Measurements from ENCODE around the gene ENDOD1. TPM values are rescaled to one million over a fixed set of nuclear protein-coding genes. Genes with fewer than 3 reads are reported as not detected.

ENDOD1 gene
- total RNA-seq, 1 experiment from 2014 or later: 32.1 TPM

GRCh38 chr11:95152876-95153856 is 63.5 kb downstream of the ENDOD1 start:
- no TSS peak for BruUV-seq (replicated peaks)
- peak overlapping the region; percentile 51 for H2AFZ ChIP-seq (ENCODE audit: low read length)
- H3K4me2 ChIP-seq (ENCODE audit: low read length): peak overlapping the region; percentile 83
- DNase-seq (no peak), ATAC-seq (no peak)
- H3K36me3 ChIP-seq (ENCODE audit: low read depth, low read length): no peaks in the 10 kb centered on the region
- peak overlapping the region; percentile 50 for H3K4me3 ChIP-seq (ENCODE audit: low read length)
- no peaks in the 10 kb centered on the region for H3K9me3 ChIP-seq (ENCODE audit: low read length)
- intact Hi-C loops (cut with micrococcal nuclease): loop anchor here (1.0 to 5.0 kb wide), 3 partner anchors 611 to 1273 kb away; no protein-coding TSS in a partner anchor
- no peak overlapping the region for H3K9ac ChIP-seq (ENCODE audit: low read length)
- H3K27me3 ChIP-seq (ENCODE audit: low read length): no peaks in the 10 kb centered on the region
- H3K9me2 ChIP-seq (replicated peaks; ENCODE audit: low read length): no peaks in the 10 kb centered on the region
- H4K20me1 ChIP-seq (ENCODE audit: low read length): no peaks in the 10 kb centered on the region
- H3K27ac ChIP-seq (ENCODE audit: low read length): no peak overlapping the region
- H3K79me2 ChIP-seq (ENCODE audit: low read length): no peaks in the 10 kb centered on the region
- TF ChIP-seq EZH2 (IDR thresholded peaks at IDR 0.05; ENCODE audit: low read length, unreplicated experiment) (no peak), CTCF (conservative IDR thresholded peaks at IDR 0.05; ENCODE audit: low read depth, low read length) (no peak), EZH2phosphoT487 (IDR thresholded peaks at IDR 0.05; ENCODE audit: borderline replicate concordance, low read length) (no peak)
- ChIA-PET CTCF (interaction anchor here (1.5 to 1.7 kb wide), 2 partner anchors 86 to 552 kb away, joined by 10 to 16 read pairs; partner anchors contain the start of gene SRSF8), POLR2A (ENCODE audit: unreplicated experiment) (no interaction called here)
- peaks cover 26% of the 10 kb centered on the region for H3K4me1 ChIP-seq (ENCODE audit: insufficient read depth, low read length)
- H3F3A ChIP-seq (ENCODE audit: low read length, unreplicated experiment): no peaks in the 10 kb centered on the region

DNA sequence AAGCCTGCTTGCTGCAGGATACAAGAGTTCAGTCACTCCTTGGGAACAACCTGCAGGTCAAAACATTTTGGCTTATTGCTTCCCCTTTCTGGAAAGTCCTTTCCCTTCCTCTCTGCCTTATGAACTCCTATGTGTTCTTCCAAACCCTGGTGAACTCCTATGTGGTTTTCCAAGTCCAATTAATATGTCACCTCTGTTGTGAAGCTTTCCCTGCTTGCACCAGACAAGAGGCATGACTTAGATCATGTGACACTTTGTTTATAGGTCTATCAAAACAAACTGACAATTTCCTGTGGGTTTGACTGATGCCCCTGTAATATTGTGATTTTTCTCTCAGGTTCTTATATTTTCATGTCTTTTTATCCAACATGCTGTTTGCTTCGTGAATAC is 64.2 kb downstream of the ENDOD1 start:
- H3K4me1 ChIP-seq (ENCODE audit: insufficient read depth, low read length): peaks cover 23% of the 10 kb centered on the region
- H3K9ac ChIP-seq (ENCODE audit: low read length): no peak overlapping the region
- no TSS peak for BruUV-seq (replicated peaks)
- no peaks in the 10 kb centered on the region for H3K79me2 ChIP-seq (ENCODE audit: low read length)
- no peaks in the 10 kb centered on the region for H4K20me1 ChIP-seq (ENCODE audit: low read length)
- no peak overlapping the region for H3K27ac ChIP-seq (ENCODE audit: low read length)
- H3K4me2 ChIP-seq (ENCODE audit: low read length): no peak overlapping the region
- DNase-seq: no peak
- ATAC-seq: no peak
- H3K9me3 ChIP-seq (ENCODE audit: low read length): no peaks in the 10 kb centered on the region
- H3K4me3 ChIP-seq (ENCODE audit: low read length): no peak overlapping the region
- ChIA-PET POLR2A (ENCODE audit: unreplicated experiment) (no interaction called here), CTCF (interaction anchor here (1.0 to 1.5 kb wide), 2 partner anchors 552 to 1271 kb away, joined by 4 to 26 read pairs; no protein-coding TSS in a partner anchor)
- no peaks in the 10 kb centered on the region for H3F3A ChIP-seq (ENCODE audit: low read length, unreplicated experiment)
- no peaks in the 10 kb centered on the region for H3K27me3 ChIP-seq (ENCODE audit: low read length)
- H2AFZ ChIP-seq (ENCODE audit: low read length): no peak overlapping the region
- intact Hi-C loops (cut with micrococcal nuclease): loop anchor here (5.0 kb wide), 1 partner anchor 678 kb away; no protein-coding TSS in a partner anchor
- no peaks in the 10 kb centered on the region for H3K36me3 ChIP-seq (ENCODE audit: low read depth, low read length)
- TF ChIP-seq CTCF (conservative IDR thresholded peaks at IDR 0.05; ENCODE audit: low read depth, low read length) (no peak), EZH2phosphoT487 (IDR thresholded peaks at IDR 0.05; ENCODE audit: borderline replicate concordance, low read length) (no peak), EZH2 (IDR thresholded peaks at IDR 0.05; ENCODE audit: low read length, unreplicated experiment) (no peak)
- no peaks in the 10 kb centered on the region for H3K9me2 ChIP-seq (replicated peaks; ENCODE audit: low read length)
